ENCODE results near the gene FGF5.

GRCh38 chr4:80243274-80244018, 23.0 kb upstream of the FGF5 start:
- TF ChIP-seq, protein P1, sequence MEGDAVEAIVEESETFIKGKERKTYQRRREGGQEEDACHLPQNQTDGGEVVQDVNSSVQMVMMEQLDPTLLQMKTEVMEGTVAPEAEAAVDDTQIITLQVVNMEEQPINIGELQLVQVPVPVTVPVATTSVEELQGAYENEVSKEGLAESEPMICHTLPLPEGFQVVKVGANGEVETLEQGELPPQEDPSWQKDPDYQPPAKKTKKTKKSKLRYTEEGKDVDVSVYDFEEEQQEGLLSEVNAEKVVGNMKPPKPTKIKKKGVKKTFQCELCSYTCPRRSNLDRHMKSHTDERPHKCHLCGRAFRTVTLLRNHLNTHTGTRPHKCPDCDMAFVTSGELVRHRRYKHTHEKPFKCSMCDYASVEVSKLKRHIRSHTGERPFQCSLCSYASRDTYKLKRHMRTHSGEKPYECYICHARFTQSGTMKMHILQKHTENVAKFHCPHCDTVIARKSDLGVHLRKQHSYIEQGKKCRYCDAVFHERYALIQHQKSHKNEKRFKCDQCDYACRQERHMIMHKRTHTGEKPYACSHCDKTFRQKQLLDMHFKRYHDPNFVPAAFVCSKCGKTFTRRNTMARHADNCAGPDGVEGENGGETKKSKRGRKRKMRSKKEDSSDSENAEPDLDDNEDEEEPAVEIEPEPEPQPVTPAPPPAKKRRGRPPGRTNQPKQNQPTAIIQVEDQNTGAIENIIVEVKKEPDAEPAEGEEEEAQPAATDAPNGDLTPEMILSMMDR (IDR thresholded peaks at IDR 0.05) = no peak
- TF ChIP-seq POLR2AphosphoS5 (IDR thresholded peaks at IDR 0.05) = no peak
- TF ChIP-seq EP300 (IDR thresholded peaks at IDR 0.05; ENCODE audit: low read depth) = no peak
- no peak for TF ChIP-seq POLR2A (IDR thresholded peaks at IDR 0.05)

Measured in transverse colon (tissue), 4 donors.